ENCODE data around the gene SEC24B.
A peak's percentile ranks its signal among the peaks of the same experiment; 100 is the strongest.

Gene SEC24B

DNA sequence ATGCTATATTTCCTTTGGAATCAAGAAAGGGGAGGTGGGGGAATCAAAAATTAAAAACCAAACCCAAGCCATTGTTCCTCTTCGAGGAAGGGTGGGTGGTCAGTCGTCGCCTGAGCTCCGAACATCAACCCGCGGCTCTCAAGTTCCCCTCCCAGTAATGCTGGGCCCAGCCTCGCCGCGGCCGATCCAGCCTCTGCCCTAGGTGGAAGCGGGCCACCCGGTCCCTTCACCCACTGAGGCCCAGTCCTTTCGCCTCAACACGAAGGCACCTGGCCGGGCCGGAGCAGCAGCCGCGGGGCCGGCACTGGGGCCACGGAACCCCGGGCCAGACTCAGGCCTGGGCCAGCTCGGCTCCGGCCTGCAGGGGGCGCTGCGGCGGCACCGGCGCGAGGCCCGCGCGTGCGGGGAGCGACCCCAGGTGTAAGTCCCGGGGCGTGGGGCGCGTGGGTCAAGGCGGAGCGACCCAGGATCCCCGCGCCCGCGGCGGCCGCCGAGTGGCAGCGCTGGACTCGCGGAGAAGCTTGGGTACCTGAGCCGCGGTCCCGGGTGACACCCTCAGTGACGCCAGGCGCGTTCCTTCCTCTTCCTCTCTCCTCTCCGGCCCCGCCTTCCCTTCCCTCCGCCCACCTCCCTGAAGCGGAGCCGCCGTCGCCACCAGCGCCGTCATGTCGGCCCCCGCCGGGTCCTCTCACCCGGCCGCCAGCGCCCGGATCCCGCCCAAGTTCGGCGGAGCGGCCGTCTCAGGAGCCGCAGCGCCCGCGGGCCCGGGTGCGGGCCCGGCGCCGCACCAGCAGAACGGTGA, at the start of gene SEC24B:
Gene SEC24B (plus strand): TSS at position 611 of the 802 bp plus-strand sequence. CDS start 55 bp downstream, at position 666.
- Mint-ChIP-seq H3K27me3 (no peaks in the 10 kb centered on the region), H3K4me3 (peak within 1 kb of the TSS; percentile 79 to 85), H3K27ac (peak within 1 kb of the TSS; percentile 92), H3K4me1 (peaks cover 61% of the 10 kb centered on the region), H3K9me3 (no peaks in the 10 kb centered on the region)
- DNase-seq = peak; percentile 89
- peak; percentile 91 for ATAC-seq

DNA sequence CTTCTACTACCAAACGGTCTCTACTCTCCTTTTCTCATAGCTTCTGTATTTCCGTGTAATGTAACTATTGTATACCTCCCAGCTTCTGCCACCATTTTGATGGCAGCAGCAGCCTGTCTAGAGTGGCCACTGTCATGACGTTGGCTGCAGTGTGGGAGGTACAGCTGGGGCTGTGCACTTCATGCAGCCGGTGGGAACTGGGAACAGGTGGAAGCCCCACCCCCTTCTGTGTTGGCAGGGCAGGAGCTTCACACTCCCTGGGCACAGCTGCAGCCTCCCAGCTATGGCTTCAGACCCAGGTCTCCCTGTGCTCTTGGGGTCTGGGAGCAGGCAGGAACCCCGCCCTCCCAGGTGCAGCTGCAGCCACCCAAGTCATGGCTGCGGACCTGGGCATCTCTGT, 49.8 kb upstream of the SEC24B start:
- H3K9me3 Mint-ChIP-seq = no peaks in the 10 kb centered on the region
- no peak for ATAC-seq
- peak overlapping the region in 1 of 2 donors; percentile 55 for H3K27ac Mint-ChIP-seq
- H3K4me1 Mint-ChIP-seq = no peaks in the 10 kb centered on the region
- DNase-seq = no peak
- H3K27me3 Mint-ChIP-seq = peaks cover 18% of the 10 kb centered on the region
- H3K4me3 Mint-ChIP-seq = no peak overlapping the region

DNA sequence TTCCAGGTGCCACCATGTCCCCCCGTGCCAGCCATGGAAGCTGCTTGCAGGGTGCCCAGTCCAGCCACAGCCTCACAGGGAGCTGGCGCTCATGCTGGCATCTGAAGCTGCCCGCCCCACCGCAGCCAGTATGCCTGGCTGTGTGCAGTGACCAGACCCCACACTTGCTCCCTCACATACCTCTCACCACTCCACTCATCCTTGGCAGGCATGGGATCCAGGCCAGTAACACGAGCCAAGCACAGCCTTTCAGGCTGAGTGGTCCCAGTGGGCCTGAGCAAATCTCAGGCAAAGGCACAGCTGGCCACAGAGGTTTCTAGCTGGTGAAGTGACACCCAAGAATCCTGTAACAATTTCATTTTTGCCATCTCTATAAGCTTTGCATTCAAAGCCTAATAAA, 48.4 kb upstream of the SEC24B start:
- ATAC-seq = no peak
- no peak overlapping the region for H3K27ac Mint-ChIP-seq
- no peaks in the 10 kb centered on the region for H3K9me3 Mint-ChIP-seq
- peaks cover 18% of the 10 kb centered on the region for H3K27me3 Mint-ChIP-seq
- no peak for DNase-seq
- H3K4me1 Mint-ChIP-seq = no peaks in the 10 kb centered on the region
- no peak overlapping the region for H3K4me3 Mint-ChIP-seq

DNA sequence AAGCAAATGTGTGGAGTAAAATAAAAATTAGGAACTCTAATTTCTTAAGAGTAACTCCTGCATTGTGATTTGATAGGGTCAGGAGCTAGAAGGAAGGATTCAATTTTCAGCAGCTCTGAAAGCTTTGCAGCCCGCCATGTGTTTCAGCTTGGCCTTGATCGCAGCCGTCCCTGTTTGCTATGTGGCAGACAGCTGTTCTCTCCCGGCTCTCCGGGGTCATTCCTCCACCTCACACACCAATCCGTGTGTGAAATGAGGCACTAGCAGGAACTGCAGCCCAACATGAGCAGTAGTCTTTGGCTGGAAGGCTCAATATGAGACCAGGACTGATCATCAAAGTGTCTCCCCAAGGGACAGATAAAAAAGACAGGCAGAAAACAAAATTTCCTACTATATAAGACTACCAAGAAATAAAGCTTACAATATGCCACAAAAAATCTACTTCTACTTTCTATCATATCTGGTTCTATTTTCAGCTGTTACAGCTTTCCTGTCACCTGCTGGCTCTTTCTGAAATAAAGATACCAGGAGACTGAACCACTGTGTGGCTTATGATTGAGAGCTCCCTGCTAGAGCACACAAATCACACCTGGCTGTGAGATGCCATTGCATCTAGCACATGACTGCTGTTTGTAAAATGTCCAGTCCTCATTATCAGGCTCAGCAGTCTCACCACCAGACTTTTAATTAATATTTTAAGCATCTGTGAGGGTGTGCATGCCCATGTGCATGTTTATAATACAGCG, 44.1 kb upstream of the SEC24B start:
- peaks cover 15% of the 10 kb centered on the region for H3K27me3 Mint-ChIP-seq
- DNase-seq (no peak), ATAC-seq (no peak)
- H3K27ac Mint-ChIP-seq = no peak overlapping the region
- no peak overlapping the region for H3K4me3 Mint-ChIP-seq
- no peaks in the 10 kb centered on the region for H3K9me3 Mint-ChIP-seq
- peaks cover 8% of the 10 kb centered on the region for H3K4me1 Mint-ChIP-seq

DNA sequence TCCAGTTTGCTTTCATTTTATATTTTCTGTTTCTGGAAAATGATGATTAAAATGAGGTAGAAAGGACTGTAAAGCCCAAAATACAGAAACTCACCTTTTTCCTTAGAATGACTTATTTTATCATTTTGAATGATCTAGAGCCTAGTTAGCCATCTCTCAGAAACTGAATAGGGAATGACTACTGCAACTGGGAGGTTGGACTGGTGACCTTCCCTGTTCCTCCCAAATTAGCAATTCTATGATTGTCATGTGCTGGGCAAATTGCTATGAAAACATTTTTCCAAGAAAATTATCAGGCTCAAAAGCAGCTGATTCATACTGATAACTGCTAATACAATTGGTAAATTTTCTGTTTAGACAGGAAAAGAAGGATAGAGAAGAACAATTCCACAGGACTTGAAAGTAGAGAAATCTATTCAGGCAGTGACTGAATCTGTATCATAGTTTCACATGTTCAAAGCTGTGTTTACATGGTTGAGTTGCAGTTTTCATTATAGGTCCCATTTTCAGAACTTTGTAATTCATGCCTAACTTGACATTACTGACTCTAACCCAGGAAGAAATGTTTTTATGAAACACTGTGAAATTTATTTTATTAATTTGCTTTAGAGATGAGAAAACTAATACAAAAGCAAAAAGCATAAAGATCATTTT, 43.4 kb upstream of the SEC24B start:
- peaks cover 8% of the 10 kb centered on the region for H3K4me1 Mint-ChIP-seq
- no peak overlapping the region for H3K4me3 Mint-ChIP-seq
- no peaks in the 10 kb centered on the region for H3K9me3 Mint-ChIP-seq
- no peak overlapping the region for H3K27ac Mint-ChIP-seq
- ATAC-seq = no peak
- H3K27me3 Mint-ChIP-seq = peaks cover 9% of the 10 kb centered on the region
- no peak for DNase-seq

DNA sequence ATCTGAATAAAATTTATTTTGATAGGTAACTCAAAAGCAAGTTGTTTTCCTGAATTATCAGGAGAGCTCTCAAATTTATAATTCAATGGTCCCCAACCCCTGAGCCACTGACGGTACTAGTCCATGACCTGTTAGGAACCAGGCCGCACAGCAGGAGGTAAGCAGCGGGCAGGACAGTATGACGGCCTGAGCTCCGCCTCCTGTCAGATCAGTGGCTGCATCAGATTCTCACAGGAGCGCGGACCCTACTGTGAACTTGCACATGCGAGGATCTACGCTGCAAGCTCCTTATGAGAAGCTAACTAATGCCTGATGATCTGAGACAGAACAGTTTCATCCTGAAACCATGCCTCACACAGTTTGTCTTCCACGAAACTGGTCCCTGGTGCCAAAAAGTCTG, 37.9 kb upstream of the SEC24B start:
- ATAC-seq (no peak), DNase-seq (no peak)
- no peaks in the 10 kb centered on the region for H3K9me3 Mint-ChIP-seq
- H3K27ac Mint-ChIP-seq = no peak overlapping the region
- peaks cover 4% of the 10 kb centered on the region for H3K4me1 Mint-ChIP-seq
- peaks cover 14% of the 10 kb centered on the region for H3K27me3 Mint-ChIP-seq
- H3K4me3 Mint-ChIP-seq = no peak overlapping the region

DNA sequence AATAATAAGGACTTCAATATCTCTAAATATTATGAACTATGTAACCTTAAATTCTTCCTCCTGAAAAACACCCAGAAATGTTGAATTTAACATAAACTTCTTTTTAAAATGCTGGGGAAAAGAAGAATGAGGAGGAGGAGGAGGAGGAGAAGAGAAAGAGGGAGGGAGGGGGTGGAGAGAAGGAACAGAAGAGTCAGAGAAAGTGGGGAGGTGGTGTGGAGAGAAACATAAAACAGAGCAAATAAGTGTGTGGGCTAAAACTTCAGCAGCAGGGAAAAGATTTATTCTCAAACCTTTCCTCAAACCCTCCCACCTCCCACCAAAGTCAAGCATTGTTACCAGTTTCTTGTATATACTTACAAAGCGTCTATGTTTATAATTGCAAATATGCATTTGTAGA, 34.7 kb upstream of the SEC24B start:
- Mint-ChIP-seq H3K4me3 (no peak overlapping the region), H3K9me3 (no peaks in the 10 kb centered on the region), H3K27ac (no peak overlapping the region), H3K4me1 (peaks cover 7% of the 10 kb centered on the region), H3K27me3 (peaks cover 21% of the 10 kb centered on the region)
- DNase-seq (no peak), ATAC-seq (no peak)

DNA sequence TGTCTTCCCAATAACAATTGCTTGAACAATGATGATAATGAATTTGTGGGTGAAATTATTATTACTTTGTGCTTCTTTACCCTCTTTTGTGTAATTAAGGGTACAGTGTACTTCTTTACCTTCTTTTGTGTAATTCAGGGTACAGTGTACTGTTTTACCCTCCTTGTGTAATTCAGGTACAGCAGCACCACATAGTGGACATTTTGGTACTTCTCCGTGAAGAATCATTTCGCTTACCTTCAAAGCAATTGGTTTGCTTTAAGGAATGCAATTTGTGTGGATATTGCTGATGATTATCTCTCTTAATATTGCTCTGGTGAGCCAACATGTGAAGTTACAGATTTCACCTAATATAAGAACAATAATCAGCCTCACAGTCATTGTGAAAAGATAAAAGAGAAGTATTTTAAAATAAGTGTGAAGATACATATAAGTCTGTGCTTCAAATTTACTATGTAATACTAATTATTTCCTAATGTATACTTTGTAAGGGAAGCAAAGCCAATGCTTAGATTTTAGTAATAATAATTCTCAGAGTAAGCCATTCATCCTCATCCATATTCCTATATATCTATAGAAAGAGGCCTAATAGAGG, 27.2 kb upstream of the SEC24B start:
- no peaks in the 10 kb centered on the region for H3K9me3 Mint-ChIP-seq
- peaks cover 12% of the 10 kb centered on the region for H3K27me3 Mint-ChIP-seq
- H3K27ac Mint-ChIP-seq = no peak overlapping the region
- H3K4me3 Mint-ChIP-seq = no peak overlapping the region
- DNase-seq (peak in 1 of 2 donors; percentile 20), ATAC-seq (peak; percentile 68)
- H3K4me1 Mint-ChIP-seq = peaks cover 7% of the 10 kb centered on the region

DNA sequence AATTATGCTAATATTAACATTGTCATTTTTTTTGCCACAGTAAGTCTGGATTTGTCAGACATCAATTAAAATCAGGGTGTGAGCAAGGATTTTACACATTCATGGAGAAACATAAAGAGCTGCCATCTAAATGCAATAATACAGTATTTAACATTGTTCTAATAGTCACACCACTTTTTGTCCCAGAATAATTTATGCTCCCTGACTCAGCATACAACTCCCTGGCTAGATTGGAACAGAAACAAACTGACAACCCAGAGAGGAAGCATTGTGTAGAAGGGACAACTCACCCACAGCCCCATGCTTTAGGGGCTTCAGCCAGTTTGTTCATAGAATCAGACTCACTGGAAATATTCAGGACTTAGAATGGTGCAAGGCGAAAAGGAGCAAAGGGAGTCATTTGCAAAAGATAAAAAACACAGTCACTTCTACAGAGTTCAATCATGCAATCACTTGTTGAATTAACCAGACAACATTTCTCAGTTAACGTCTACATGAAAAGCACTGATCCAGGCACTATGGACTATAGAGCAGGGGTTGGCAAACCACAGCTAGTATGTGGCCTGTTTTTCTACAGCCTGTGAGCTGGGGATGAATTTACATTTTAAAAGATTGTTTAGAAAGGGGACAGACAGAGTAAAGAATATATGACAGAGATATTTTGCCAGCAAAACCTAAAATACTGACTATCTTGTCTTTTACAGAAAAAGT, 26.4 kb upstream of the SEC24B start:
- Mint-ChIP-seq H3K4me1 (peaks cover 6% of the 10 kb centered on the region), H3K9me3 (no peaks in the 10 kb centered on the region), H3K27me3 (peaks cover 12% of the 10 kb centered on the region), H3K4me3 (no peak overlapping the region), H3K27ac (no peak overlapping the region)
- DNase-seq = no peak
- no peak for ATAC-seq

DNA sequence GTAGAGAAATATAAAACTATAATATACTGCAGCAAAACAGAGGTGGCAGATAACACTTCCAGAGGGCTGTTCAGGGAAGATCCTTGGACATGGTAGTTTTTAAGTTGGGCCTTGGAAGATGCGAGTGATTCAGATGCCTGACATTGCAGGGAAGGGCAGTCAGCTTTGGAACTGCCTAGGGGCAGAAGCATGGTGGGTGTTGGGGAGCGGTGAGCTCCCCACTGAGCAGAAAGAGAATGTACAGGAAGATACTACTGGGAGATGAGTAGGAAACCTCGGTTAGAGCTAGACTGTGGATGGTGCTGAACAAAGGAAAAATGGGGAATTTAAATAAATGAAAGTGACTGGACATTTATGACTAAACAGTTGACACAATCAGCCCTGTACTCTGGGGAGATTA, 24.9 kb upstream of the SEC24B start:
- H3K27ac Mint-ChIP-seq = no peak overlapping the region
- ATAC-seq = no peak
- H3K4me1 Mint-ChIP-seq = peaks cover 6% of the 10 kb centered on the region
- no peak for DNase-seq
- peaks cover 6% of the 10 kb centered on the region for H3K27me3 Mint-ChIP-seq
- H3K4me3 Mint-ChIP-seq = no peak overlapping the region
- H3K9me3 Mint-ChIP-seq = no peaks in the 10 kb centered on the region

DNA sequence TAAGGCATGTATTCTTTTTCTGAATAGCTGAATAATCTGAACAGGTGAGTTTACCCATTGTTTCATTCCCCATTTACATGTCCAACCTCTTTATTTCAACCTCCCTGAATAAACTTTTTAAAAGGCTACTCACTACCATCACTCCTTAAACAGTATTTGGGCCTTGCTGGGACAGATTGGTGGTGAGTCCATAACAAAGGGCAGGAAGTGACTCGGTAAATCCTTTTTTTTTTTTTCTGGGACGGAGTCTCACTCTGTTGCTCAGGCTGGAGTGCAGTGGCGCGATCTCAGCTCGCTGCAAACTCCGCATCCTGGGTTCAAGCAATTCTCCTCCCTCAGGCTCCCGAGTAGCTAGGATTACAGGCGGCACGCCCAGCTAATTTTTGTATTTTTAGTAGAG, 23.4 kb upstream of the SEC24B start:
- Mint-ChIP-seq H3K27ac (no peak overlapping the region), H3K4me3 (no peak overlapping the region)
- no peak for DNase-seq

DNA sequence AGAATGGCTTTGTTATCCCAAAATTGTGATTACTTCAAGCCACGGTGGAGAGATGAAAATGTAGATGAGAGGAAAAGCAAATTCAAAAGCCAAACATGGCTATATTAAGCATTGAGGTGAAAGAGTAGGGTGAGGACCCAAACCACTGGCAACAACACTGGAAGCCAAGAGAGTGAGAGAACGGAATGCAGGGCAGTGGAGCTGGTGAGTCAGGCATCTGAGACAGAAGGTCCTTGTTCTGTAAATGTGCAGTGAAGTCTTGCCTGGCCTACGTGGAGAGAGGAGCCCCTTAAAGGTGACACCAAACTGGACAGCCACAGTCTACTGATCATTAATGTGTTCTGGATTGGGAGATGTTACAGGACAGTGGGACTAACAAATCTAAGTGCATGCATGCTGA, 22.8 kb upstream of the SEC24B start:
- DNase-seq (no peak), ATAC-seq (no peak)
- Mint-ChIP-seq H3K27me3 (no peaks in the 10 kb centered on the region), H3K9me3 (no peaks in the 10 kb centered on the region), H3K27ac (no peak overlapping the region), H3K4me1 (peaks cover 6% of the 10 kb centered on the region), H3K4me3 (no peak overlapping the region)

More for the DNA sequence above, 23.4 kb upstream of the SEC24B start:
- H3K9me3 Mint-ChIP-seq = no peaks in the 10 kb centered on the region
- no peaks in the 10 kb centered on the region for H3K27me3 Mint-ChIP-seq
- ATAC-seq = no peak
- peaks cover 6% of the 10 kb centered on the region for H3K4me1 Mint-ChIP-seq

DNA sequence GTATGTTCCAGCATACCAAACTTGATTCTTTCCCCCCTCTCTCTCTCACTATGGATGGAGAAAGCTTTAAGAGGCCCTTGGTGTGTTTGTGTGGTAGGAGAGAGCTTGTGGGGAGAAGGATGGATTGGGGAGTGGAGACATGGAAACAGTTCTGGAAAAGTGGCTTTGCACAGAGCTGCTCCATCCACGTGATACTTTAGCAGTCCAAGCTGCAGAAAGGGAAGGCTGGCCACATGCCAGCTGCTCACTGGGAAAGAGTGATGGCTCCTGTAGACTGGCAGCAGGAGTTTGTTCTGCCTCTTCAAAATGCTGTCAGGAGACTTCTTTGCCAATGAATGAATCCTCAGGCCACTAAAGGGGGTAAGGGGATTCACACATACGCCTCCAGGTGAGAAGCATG, 21.7 kb upstream of the SEC24B start:
- peaks cover 6% of the 10 kb centered on the region for H3K4me1 Mint-ChIP-seq
- H3K27ac Mint-ChIP-seq = no peak overlapping the region
- no peak for DNase-seq
- no peaks in the 10 kb centered on the region for H3K27me3 Mint-ChIP-seq
- ATAC-seq = no peak
- H3K4me3 Mint-ChIP-seq = no peak overlapping the region
- H3K9me3 Mint-ChIP-seq = no peaks in the 10 kb centered on the region

DNA sequence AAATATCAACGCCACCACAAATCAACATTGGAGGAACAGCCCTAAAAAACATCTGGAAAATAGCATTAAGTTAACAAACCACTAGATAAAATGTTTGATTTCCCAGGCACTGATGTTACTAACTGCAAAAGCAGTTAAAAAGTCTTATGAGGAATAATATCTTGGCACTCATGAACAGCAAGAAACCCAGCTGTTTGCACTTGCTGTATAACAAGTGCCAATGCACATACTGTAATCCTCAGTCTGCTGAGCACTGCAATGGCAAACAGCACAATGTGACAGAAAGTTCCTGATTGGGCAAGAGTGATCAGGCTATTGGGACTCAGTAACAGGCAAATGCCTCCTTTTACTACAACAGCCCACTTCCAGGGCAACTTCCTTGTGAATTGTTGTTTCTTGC, 20.8 kb upstream of the SEC24B start:
- Mint-ChIP-seq H3K4me3 (no peak overlapping the region), H3K27ac (no peak overlapping the region), H3K27me3 (no peaks in the 10 kb centered on the region), H3K4me1 (peaks cover 6% of the 10 kb centered on the region), H3K9me3 (no peaks in the 10 kb centered on the region)
- no peak for DNase-seq
- no peak for ATAC-seq

DNA sequence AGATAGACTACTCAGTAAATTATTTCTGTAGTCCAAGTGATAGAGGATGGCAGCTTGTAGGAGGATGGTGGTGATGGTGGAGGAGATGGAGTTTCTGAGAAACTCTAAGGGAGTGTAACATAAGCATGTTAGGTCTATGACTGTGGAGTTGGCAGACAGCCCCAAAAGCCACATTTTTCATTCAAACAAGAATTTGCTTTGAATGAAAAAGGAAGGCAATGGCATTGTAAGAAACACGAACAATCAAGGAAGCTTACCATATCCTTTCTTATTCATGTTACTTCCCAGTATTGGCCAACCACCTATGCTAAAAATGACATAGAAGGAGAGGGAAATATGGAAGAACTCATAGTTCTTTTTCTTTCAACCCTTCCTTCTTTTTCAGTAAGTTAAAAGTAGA, 18.7 kb upstream of the SEC24B start:
- no peaks in the 10 kb centered on the region for H3K9me3 Mint-ChIP-seq
- H3K27ac Mint-ChIP-seq = no peak overlapping the region
- DNase-seq = no peak
- no peak overlapping the region for H3K4me3 Mint-ChIP-seq
- no peaks in the 10 kb centered on the region for H3K27me3 Mint-ChIP-seq
- H3K4me1 Mint-ChIP-seq = peaks cover 6% of the 10 kb centered on the region
- no peak for ATAC-seq
